ENCODE data around the gene FOXJ3. TPM values are rescaled to one million over a fixed set of nuclear protein-coding genes. Genes with fewer than 3 reads are reported as not detected.

FOXJ3 gene
- total and polyA plus RNA-seq, 2 experiments from 2014 or later: 19.0 to 39.0 TPM

GRCh38 chr1:42319871-42320484 lies 15.1 kb downstream of the FOXJ3 start:
- DNase-seq (ENCODE audit: low spot score): no peak
- Histone ChIP-seq H3K4me1 (ENCODE audit: insufficient read depth) (peaks cover 30% of the 10 kb centered on the region), H3K79me2 (peaks cover 100% of the 10 kb centered on the region), H3K9me2 (replicated peaks; ENCODE audit: insufficient read depth) (no peaks in the 10 kb centered on the region), H3K36me3 (replicated peaks; ENCODE audit: insufficient read depth, low read depth) (no peaks in the 10 kb centered on the region), H3K4me2 (peak overlapping the region; percentile 37), H3K27me3 (no peaks in the 10 kb centered on the region), H3K27ac (peak overlapping the region; percentile 26), H3K9me3 (ENCODE audit: low read depth) (no peaks in the 10 kb centered on the region), H4K20me1 (ENCODE audit: insufficient read depth, poor library complexity, severe bottlenecking) (peaks cover 84% of the 10 kb centered on the region), H3K4me3 (no peak overlapping the region), H2AFZ (no peak overlapping the region)
- WGBS (ENCODE audit: low lambda C conversion rate, missing lambda C conversion rate): 55% methylated on average over 6 of the region's 6 CpGs
- TF ChIP-seq CTCF (IDR thresholded peaks at IDR 0.05; ENCODE audit: poor library complexity): no peak

DNA sequence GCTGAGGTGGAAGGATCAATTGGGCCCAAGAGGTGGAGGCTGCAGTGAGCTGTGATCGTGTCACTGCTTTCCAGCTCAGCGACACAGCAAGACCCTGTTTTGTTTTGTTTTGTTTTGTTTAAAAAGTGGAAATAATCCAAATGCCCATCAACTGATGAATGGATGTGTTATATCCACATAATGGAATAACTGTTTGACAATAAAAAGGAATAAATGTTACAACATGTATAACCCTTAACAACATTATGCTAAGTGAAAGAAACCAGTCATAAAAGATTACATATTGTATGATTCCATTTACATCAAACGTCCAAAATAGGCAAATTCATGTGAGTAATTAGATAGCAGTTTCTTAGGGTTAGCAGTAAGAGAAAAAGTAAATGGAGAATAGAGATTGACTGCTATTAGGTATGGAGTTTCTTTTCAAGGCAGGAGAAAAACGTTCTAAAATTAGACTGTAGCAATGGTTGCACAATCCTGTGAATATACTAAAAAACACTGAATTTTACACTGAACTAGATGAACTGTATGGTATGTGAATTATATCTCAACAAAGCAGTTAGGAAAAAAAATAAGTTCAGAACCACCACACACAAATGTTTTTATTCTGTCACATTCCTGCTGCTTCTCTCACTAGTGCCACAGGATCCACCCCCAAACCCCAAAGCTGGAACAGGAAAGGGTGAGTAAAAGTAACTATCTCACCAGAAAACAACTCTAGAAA lies 15.7 kb downstream of the FOXJ3 start:
- H3K9me3 ChIP-seq (ENCODE audit: low read depth): no peaks in the 10 kb centered on the region
- H3K36me3 ChIP-seq (replicated peaks; ENCODE audit: insufficient read depth, low read depth): no peaks in the 10 kb centered on the region
- H2AFZ ChIP-seq: no peak overlapping the region
- H3K4me3 ChIP-seq: no peak overlapping the region
- TF ChIP-seq EZH2 (IDR thresholded peaks at IDR 0.05; ENCODE audit: borderline replicate concordance): no peak
- TF ChIP-seq CTCF (IDR thresholded peaks at IDR 0.05; ENCODE audit: poor library complexity): no peak
- TF ChIP-seq EZH2phosphoT487 (IDR thresholded peaks at IDR 0.05; ENCODE audit: low read depth, severe bottlenecking, unreplicated experiment): no peak
- 78% methylated on average over 4 of the region's 4 CpGs for WGBS (ENCODE audit: low lambda C conversion rate, missing lambda C conversion rate)
- no peak for DNase-seq (ENCODE audit: low spot score)
- H3K27ac ChIP-seq: peak overlapping the region; percentile 26
- H3K4me2 ChIP-seq: peak overlapping the region; percentile 37
- no peaks in the 10 kb centered on the region for H3K9me2 ChIP-seq (replicated peaks; ENCODE audit: insufficient read depth)
- H3K79me2 ChIP-seq: peaks cover 100% of the 10 kb centered on the region
- H3K4me1 ChIP-seq (ENCODE audit: insufficient read depth): peaks cover 35% of the 10 kb centered on the region
- H4K20me1 ChIP-seq (ENCODE audit: insufficient read depth, poor library complexity, severe bottlenecking): peaks cover 86% of the 10 kb centered on the region
- H3K27me3 ChIP-seq: no peaks in the 10 kb centered on the region

DNA sequence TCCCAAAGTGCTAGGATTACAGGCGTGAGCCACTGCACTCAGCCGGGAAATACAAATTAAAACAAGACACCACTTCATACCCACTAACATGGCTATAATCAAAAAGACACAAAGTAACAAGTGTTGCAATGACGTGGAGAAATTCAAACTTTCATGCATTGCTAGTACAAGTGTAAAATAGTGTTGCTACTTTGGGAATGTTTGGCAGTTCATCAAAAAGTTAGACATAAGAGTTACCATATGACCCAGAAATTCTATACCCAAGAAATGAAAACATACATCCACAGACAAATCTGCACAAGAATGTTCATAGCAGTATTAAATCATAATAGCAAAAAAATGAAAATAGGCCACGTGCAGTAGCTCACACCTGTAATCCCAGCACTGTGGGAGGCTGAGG lies 16.4 kb downstream of the FOXJ3 start:
- peaks cover 100% of the 10 kb centered on the region for H3K79me2 ChIP-seq
- no peak overlapping the region for H2AFZ ChIP-seq
- TF ChIP-seq EZH2 (IDR thresholded peaks at IDR 0.05; ENCODE audit: borderline replicate concordance): no peak
- TF ChIP-seq EZH2phosphoT487 (IDR thresholded peaks at IDR 0.05; ENCODE audit: low read depth, severe bottlenecking, unreplicated experiment): no peak
- no peak for TF ChIP-seq CTCF (IDR thresholded peaks at IDR 0.05; ENCODE audit: poor library complexity)
- H3K27me3 ChIP-seq: no peaks in the 10 kb centered on the region
- no peaks in the 10 kb centered on the region for H3K9me3 ChIP-seq (ENCODE audit: low read depth)
- H3K4me1 ChIP-seq (ENCODE audit: insufficient read depth): peaks cover 41% of the 10 kb centered on the region
- 90% methylated on average over 4 of the region's 4 CpGs for WGBS (ENCODE audit: low lambda C conversion rate, missing lambda C conversion rate)
- H3K4me3 ChIP-seq: no peak overlapping the region
- no peaks in the 10 kb centered on the region for H3K9me2 ChIP-seq (replicated peaks; ENCODE audit: insufficient read depth)
- H4K20me1 ChIP-seq (ENCODE audit: insufficient read depth, poor library complexity, severe bottlenecking): peaks cover 87% of the 10 kb centered on the region
- no peak overlapping the region for H3K4me2 ChIP-seq
- no peak overlapping the region for H3K27ac ChIP-seq
- no peak for DNase-seq (ENCODE audit: low spot score)
- H3K36me3 ChIP-seq (replicated peaks; ENCODE audit: insufficient read depth, low read depth): no peaks in the 10 kb centered on the region
